Activated T-helper 1 cell treated with anti-CD3 and anti-CD28 coated beads, Interleukin-12 subunit alpha, Interleukin-12 subunit beta, Interleukin-2, Interleukin-4 antibody, amounts not matched to agents 30 ng/mL and 10 ng/mL and 1 ng/mL, durations not matched to agents 14 hours and 24 hours and 36 hours (primary cell): ENCODE data around the gene TEPSIN. TPM values are rescaled to one million over a fixed set of nuclear protein-coding genes. Genes with fewer than 3 reads are reported as not detected.
"Not testable (repeated sequence)": the region's sequence is repeated elsewhere in the genome, so short reads cannot be mapped to it uniquely, and the experiment has no call there.

Source experiments
- DNase-seq: peaks from one replicate; pipeline ENCODE4 v3.0.0; 2021; ENCODE audit warnings: low spot score
- H3K27ac Mint-ChIP-seq: one replicate; pipeline ENCODE4 v1.8.0; 2021; ENCODE audit warnings: mild to moderate bottlenecking, mixed read lengths
- H3K27me3 Mint-ChIP-seq: one replicate; pipeline ENCODE4 v1.8.0; 2022; ENCODE audit warnings: mild to moderate bottlenecking, moderate library complexity, mixed read lengths; ENCODE audit not compliant: insufficient read depth
- H3K36me3 Mint-ChIP-seq: one replicate; pipeline ENCODE4 v1.8.0; 2021; ENCODE audit warnings: low read depth, mixed read lengths
- H3K4me1 Mint-ChIP-seq: one replicate; pipeline ENCODE4 v1.8.0; 2021; ENCODE audit warnings: low read depth, mixed read lengths
- H3K4me3 Mint-ChIP-seq: one replicate; pipeline ENCODE4 v1.8.0; 2021; ENCODE audit warnings: mild to moderate bottlenecking, moderate library complexity, mixed read lengths
- H3K9me3 Mint-ChIP-seq: one replicate; pipeline ENCODE4 v1.8.0; 2021; ENCODE audit warnings: mixed read lengths
- intact Hi-C: fragments of 100-400 bp; cut with micrococcal nuclease; formaldehyde crosslinking; loops from one replicate; pipeline ENCODE4 v1.15.1; 2024
- total RNA-seq: library from RNA; stranded (reverse); gene quantifications from 2 replicates; pipeline ENCODE4 v1.2.3, GENCODE V29; 2022

TEPSIN gene
- total RNA-seq, 1 donor from 2014 or later: 41.0 TPM

DNA sequence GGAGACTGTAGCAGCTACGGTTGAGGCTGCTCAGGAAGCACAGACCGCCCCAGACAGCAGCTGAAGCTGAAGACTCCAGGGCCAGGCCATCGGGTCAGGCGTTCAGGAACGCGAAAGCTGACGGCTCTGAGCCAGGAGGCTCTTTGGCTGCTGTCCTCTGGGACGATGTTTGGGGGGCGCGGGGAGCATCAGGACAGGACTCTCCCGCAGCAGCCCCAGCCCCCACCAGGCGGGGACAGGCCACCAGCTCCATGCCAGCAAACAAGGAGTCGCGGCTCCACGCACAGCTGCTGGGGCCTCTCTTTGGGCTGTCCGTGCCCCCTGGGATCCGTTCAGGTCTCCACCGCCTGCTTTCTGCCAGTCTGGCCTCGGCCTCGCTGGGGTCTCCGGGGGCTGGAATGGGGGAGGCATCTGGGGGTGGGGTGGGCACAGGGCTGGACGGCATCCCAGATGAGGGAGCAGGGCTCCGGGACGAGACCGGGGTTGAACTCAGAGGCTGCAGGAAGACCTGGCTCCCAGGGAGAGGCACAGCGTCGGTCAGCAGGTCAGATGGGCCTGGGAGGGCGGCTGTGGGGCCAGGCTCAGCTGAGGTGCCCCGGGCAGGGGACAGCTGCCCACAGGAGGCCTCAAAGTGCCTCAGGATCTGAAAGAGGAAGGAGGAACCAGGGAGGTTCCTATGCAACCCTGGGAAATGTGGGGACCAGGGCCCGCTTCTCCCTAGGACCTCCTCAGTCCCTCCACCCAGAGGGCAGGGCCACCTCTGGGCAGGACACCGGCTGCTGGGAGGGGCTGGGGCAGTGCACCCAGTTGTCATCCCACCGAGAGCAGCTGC lies 9.8 kb downstream of the TEPSIN start:
- Mint-ChIP-seq H3K4me1 (peaks cover 8% of the 10 kb centered on the region), H3K27me3 (no peaks in the 10 kb centered on the region), H3K36me3 (peaks cover 19% of the 10 kb centered on the region), H3K27ac (no peak overlapping the region), H3K9me3 (no peaks in the 10 kb centered on the region), H3K4me3 (no peak overlapping the region)
- intact Hi-C loops: loop anchor here (10.0 kb wide), 1 partner anchor 194 kb away; the partner anchor contains the start of gene BAIAP2
- no peak for DNase-seq

DNA sequence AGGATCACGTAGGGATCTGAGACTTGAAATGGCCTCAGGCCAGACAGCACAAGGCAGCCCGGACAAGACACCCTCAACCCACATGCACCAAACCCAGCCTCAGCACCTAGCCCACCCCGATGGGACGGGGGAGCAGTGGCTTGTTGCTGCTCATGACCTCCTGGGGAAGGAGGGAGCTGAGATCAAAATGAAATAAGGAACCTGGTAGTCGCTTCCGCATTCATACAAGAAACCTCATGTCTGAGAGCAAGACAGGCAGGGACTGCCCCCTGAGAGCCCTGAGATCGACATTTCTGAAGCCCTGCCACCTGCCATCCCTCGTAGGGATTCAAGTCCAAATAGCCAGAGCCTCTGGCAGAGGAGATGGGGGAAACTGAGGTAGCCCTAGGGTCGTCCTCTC lies 10.4 kb downstream of the TEPSIN start:
- peaks cover 14% of the 10 kb centered on the region for H3K4me1 Mint-ChIP-seq
- H3K27me3 Mint-ChIP-seq: no peaks in the 10 kb centered on the region
- no peak for DNase-seq
- peaks cover 19% of the 10 kb centered on the region for H3K36me3 Mint-ChIP-seq
- H3K27ac Mint-ChIP-seq: no peak overlapping the region
- intact Hi-C loops: loop anchor here (10.0 kb wide), 1 partner anchor 194 kb away; the partner anchor contains the start of gene BAIAP2
- H3K9me3 Mint-ChIP-seq: no peaks in the 10 kb centered on the region
- no peak overlapping the region for H3K4me3 Mint-ChIP-seq

DNA sequence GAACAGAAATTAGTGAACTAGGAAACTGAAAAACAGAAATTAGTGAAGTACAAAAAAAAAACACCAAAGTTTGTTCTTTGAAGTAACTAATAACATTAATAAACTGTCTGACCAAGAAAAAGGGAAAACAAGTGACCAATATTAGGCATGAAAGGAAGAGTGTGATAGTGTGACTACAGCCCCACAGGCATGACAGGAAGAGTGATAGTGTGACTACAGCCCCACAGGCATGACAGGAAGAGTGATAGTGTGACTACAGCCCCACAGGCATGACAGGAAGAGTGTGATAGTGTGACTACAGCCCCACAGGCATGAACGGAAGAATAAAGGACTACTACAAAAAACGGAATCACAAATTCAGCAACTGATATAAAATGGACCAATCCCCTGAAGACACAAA lies 11.2 kb downstream of the TEPSIN start:
- H3K9me3 Mint-ChIP-seq, DNase-seq, H3K27ac Mint-ChIP-seq, H3K4me3 Mint-ChIP-seq, H3K27me3 Mint-ChIP-seq: not testable (repeated sequence)
- H3K36me3 Mint-ChIP-seq: peaks cover 19% of the 10 kb centered on the region
- intact Hi-C loops: loop anchor here (10.0 kb wide), 1 partner anchor 193 kb away; the partner anchor contains the start of gene BAIAP2
- peaks cover 15% of the 10 kb centered on the region for H3K4me1 Mint-ChIP-seq

DNA sequence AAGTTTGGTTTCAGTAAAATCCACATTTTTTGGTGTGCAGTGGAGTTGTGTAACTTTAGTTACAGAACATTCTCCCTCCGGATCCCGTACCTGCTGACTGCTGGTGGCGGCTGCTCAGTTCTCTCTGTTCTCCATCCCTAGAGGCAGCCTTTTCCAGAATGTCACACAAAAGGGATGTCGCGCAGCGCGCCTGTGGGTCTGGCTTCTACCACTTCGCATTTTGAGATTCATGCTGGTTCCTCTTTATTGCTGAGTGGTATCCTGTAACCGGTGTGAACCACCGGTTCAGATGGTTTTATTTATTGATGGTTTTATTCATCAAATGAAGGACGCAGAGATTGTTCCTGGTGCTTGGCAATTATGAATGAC lies 15.1 kb downstream of the TEPSIN start:
- no peaks in the 10 kb centered on the region for H3K9me3 Mint-ChIP-seq
- no peak for DNase-seq
- peaks cover 9% of the 10 kb centered on the region for H3K36me3 Mint-ChIP-seq
- peaks cover 21% of the 10 kb centered on the region for H3K4me1 Mint-ChIP-seq
- peak overlapping the region; percentile 80 for H3K27ac Mint-ChIP-seq
- H3K27me3 Mint-ChIP-seq: no peaks in the 10 kb centered on the region
- intact Hi-C loops: loop anchor here (1.0 to 10.0 kb wide), 6 partner anchors 16 to 808 kb away; partner anchors contain the start of genes BAIAP2, ENDOV, NDUFAF8 and SLC38A10
- H3K4me3 Mint-ChIP-seq: peak overlapping the region; percentile 73

DNA sequence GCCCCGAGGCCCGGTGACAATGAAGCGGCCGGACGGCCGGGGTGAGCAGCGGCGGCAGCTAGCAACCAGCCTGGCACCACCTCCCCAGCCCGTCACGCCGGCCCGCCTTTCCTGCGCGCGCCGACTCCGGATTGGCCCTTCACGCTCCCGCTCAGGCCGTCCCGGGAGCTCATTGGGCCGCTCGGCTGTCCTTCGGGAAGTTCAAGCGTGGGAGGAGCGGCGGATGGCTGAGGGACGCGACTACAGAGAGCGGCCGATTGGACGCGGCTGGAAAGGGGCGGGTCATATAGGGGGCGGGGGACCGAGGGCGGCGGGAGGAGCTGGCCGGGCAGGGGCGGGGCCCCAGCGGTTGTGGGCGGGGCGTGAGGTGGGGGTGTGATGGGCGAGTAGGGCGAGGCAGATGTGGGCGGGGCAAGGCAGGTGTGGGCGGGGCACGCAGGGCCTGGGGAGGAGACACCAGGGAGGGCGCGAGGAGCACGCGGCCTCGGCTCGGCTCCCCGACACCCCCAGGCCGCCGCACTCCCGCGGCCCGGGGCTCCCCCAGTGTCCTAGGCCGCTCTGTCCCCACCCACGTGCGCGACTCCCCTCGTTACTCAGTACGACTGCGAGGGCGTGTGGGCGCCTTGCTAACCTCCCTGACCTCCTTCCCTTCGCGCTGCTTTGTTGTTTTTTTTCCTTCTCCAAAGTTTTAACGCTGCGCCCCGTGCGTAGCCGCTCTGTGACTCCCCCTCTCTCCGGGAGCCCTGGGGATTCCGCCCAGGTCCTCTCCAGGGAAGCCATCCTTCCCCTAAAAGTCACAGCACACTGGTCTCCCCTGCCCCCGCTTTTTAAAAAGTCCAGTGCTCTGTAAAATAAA lies 15.7 kb downstream of the TEPSIN start, which contains the start of gene CEP131:
CEP131 (minus strand) TSS at position 60 of the 856 bp plus-strand sequence. CDS start 2,909 bp downstream, outside the sequence.
- peak; percentile 98 for DNase-seq
- peak within 1 kb of the TSS; percentile 79 for H3K4me3 Mint-ChIP-seq
- H3K27ac Mint-ChIP-seq: peak within 1 kb of the TSS; percentile 80
- intact Hi-C loops: loop anchor here (1.0 to 10.0 kb wide), 6 partner anchors 16 to 808 kb away; partner anchors contain the start of genes BAIAP2, ENDOV, NDUFAF8 and SLC38A10
- H3K27me3 Mint-ChIP-seq: no peaks in the 10 kb centered on the region
- peaks cover 20% of the 10 kb centered on the region for H3K4me1 Mint-ChIP-seq
- H3K36me3 Mint-ChIP-seq: peaks cover 5% of the 10 kb centered on the region
- H3K9me3 Mint-ChIP-seq: no peaks in the 10 kb centered on the region

DNA sequence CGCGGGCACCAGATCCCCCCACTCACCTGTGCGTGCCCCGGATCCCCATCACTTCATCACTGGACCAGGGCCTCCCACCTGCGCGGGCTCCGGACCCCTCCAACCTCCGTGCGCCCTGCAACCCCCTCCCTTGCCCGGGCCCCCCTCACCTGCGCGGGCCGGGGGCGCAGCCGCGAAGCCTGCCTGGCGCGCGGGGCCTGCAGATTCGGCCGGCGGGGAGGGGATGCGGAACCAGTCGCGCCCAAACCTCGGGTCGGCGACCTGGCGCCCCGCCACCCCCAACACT lies 16.3 kb downstream of the TEPSIN start:
- no peaks in the 10 kb centered on the region for H3K9me3 Mint-ChIP-seq
- H3K4me3 Mint-ChIP-seq: peak overlapping the region; percentile 79
- H3K27me3 Mint-ChIP-seq: no peaks in the 10 kb centered on the region
- H3K27ac Mint-ChIP-seq: no peak overlapping the region
- DNase-seq: no peak
- peaks cover 1% of the 10 kb centered on the region for H3K36me3 Mint-ChIP-seq
- intact Hi-C loops: loop anchor here (10.0 kb wide), 1 partner anchor 188 kb away; the partner anchor contains the start of gene BAIAP2
- H3K4me1 Mint-ChIP-seq: peaks cover 15% of the 10 kb centered on the region

DNA sequence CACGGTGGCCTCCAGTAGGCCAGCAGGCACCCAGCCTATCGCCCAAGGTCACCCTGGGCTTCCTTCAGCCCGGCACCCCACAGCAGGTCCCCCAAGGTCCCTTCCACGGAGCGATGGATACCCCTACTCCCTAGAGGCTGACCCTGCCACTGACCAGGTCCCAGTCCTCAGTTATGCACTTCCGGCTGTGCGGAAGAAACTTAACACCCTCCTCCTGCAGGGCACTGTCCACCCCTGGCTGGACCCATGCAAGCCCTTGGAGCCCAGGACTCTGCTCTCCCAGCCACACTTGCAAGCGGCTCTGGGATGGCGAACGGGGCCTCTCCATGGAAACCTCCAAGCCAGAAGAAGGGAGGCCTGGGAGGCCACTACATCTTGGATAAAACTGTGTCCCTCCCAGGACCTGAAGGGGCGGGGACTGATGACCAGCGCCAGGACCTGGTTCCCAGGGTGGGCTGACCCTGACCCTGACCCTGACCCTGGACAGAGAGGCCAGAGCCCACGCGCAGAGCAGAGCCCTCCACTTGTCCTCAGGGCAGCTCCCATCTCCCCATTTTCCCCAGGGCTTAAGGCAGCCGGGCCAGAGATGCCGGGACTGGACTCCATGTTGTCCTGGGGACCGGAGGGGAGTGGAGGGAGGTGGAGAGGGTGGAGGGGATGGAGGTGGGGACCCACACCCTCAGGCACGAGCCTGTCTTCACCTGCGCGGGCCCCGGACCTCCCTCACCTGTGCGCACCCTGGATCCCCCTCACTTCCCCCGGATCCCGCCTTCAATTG lies 16.8 kb downstream of the TEPSIN start:
- H3K27me3 Mint-ChIP-seq: no peaks in the 10 kb centered on the region
- H3K4me1 Mint-ChIP-seq: peaks cover 13% of the 10 kb centered on the region
- DNase-seq: no peak
- H3K36me3 Mint-ChIP-seq: no peaks in the 10 kb centered on the region
- H3K4me3 Mint-ChIP-seq: peak overlapping the region; percentile 68
- H3K9me3 Mint-ChIP-seq: no peaks in the 10 kb centered on the region
- intact Hi-C loops: loop anchor here (10.0 kb wide), 1 partner anchor 187 kb away; the partner anchor contains the start of gene BAIAP2
- no peak overlapping the region for H3K27ac Mint-ChIP-seq

DNA sequence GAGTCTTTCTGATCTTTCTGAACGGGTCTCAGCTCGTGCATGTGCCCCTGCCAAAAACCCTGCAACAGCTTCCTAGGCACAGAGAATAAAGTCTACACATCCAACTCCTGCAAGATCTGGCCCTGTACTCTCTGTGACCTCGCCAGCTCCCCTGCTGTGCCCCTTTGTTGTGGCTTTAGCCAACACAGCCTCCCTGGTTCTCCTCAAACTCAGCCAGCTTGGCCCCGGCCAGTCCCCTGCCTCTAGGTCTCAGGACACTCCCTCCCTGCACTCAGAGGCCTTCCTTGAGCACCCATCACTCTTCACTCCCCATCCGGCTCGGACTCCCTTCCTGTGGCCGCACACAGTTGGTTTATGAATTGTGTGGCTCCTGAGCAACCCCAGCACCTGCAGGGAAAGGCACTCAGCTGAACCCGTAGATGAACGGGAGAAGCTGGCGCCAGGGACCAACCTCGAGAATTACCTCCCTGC lies 17.4 kb downstream of the TEPSIN start:
- H3K4me3 Mint-ChIP-seq: peak overlapping the region; percentile 68
- intact Hi-C loops: loop anchor here (10.0 kb wide), 1 partner anchor 187 kb away; the partner anchor contains the start of gene BAIAP2
- no peaks in the 10 kb centered on the region for H3K27me3 Mint-ChIP-seq
- H3K9me3 Mint-ChIP-seq: no peaks in the 10 kb centered on the region
- no peak for DNase-seq
- peaks cover 13% of the 10 kb centered on the region for H3K4me1 Mint-ChIP-seq
- no peaks in the 10 kb centered on the region for H3K36me3 Mint-ChIP-seq
- no peak overlapping the region for H3K27ac Mint-ChIP-seq

DNA sequence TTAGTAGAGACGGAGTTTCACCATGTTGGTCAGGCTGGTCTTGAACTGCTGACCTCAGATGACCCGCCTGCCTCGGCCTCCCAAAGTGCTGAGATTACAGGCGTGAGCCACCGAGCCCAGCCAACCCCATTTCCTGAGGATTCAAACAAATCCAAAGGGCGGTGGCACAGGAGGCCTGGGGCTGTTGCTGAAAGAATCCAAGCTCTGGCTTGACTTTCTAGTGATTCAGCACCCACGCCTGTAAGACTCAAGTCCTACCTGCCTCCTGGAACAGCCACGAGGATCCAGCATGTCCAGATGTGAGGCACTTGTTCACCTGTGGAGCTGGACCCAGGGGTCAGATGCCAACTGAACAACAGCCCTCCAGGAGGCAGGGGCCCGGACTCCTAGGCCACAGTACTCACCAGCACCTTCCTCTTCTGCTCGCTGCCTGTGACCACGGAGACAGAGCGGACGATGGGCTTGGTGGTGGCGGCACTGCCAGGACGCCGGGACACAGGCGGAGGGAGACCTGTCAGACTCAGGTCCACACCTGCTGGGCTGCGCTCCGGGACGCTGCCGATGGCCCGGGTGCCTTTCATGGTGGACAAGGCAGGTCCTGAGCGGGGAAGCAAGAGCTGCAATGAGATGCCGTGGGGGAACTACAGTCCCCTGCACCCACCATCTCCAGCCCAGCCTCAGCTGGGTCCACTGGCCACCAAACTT lies 19.2 kb downstream of the TEPSIN start:
- Mint-ChIP-seq H3K27ac (no peak overlapping the region), H3K9me3 (no peaks in the 10 kb centered on the region), H3K4me3 (no peak overlapping the region), H3K36me3 (no peaks in the 10 kb centered on the region), H3K4me1 (peaks cover 13% of the 10 kb centered on the region), H3K27me3 (no peaks in the 10 kb centered on the region)
- DNase-seq: no peak
- intact Hi-C loops: loop anchor here (10.0 kb wide), 1 partner anchor 185 kb away; the partner anchor contains the start of gene BAIAP2

DNA sequence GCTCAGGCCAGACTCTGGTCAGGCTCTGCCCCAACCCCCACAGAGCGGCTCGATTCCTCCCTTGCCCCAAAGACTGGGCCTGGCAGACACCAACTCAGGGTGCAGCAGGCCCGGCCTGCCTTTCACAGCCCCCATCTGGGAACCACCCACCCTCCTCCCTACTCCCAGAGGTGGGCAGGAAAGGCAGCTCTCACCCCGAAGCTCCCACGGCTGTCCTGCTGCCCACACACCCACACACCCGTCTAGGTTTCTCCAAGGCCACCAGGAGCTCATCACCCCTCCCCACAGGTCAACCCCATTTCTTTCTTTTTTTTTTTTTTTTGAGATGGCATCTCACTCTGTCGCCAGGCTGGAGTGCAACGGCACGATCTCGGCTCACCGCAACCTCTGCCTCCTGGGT lies 19.9 kb downstream of the TEPSIN start:
- Mint-ChIP-seq H3K4me1 (peaks cover 13% of the 10 kb centered on the region), H3K9me3 (no peaks in the 10 kb centered on the region), H3K27me3 (no peaks in the 10 kb centered on the region), H3K4me3 (no peak overlapping the region), H3K36me3 (no peaks in the 10 kb centered on the region), H3K27ac (no peak overlapping the region)
- no peak for DNase-seq
- intact Hi-C loops: no loop called here

DNA sequence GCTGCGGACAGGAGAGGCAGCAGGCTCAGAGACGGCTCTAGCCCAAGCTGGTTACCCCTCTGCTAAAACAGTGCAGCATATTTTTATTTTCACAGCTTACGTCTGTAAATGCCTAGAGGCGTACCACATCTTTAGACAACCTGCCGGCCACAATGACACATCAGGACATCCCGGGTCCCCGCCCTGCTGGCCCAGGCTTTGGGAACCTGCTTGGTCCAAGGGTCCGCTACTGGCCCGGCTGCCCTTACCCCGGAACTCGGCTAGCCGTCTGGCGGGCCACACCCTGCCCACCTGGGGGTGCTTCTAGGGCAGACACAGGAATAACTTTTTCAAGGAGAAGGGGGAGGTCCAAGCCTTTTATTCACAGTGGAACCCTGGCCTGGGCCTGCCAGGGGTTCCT lies 20.4 kb downstream of the TEPSIN start:
- H3K4me3 Mint-ChIP-seq: no peak overlapping the region
- H3K27me3 Mint-ChIP-seq: no peaks in the 10 kb centered on the region
- no peaks in the 10 kb centered on the region for H3K9me3 Mint-ChIP-seq
- no peak overlapping the region for H3K27ac Mint-ChIP-seq
- H3K36me3 Mint-ChIP-seq: no peaks in the 10 kb centered on the region
- intact Hi-C loops: no loop called here
- H3K4me1 Mint-ChIP-seq: peaks cover 8% of the 10 kb centered on the region
- DNase-seq: no peak
